OCI-LY3 (cell line): ENCODE results near the gene DOCK4.

Experiments used
- CTCF ChIP-seq: fragments of 200-600, 300-600 bp; sonication (generic); IDR thresholded peaks from 2 replicates; pipeline ENCODE4 v1.5.1; 2014; ENCODE audit warnings: antibody characterized with exemption, low read length, low read depth
- EZH2phosphoT487 ChIP-seq: fragments of 200-600 bp; shearing (Covaris generic); IDR thresholded peaks from 2 replicates; pipeline ENCODE4 v1.6.1; 2018; ENCODE audit warnings: antibody characterized with exemption, mixed run types, low read depth

GRCh38 chr7:111780527-111780926 lies 425.7 kb downstream of the DOCK4 start:
- TF ChIP-seq CTCF: no peak
- TF ChIP-seq EZH2phosphoT487: no peak
